ENCODE results near the gene MACROD2.

MACROD2 gene

DNA sequence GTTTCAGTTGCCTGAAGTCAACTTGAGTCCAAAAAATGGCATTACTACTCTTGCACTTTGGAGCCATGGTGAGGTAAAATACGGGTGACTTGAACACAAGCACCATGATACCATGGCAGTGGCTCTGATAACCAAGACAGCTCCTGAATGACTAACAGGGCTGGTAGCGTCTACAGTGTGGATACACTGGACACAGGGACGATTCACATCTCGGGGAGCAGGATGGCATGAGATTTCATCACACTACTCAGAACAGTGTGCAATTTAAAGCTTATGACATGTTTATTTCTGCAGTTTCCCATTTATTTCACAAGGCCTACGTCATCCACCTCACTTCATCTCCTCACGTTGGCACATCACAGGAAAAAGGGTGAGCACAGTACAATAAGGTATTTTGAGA is 1627.1 kb downstream of the MACROD2 start:
- in situ Hi-C loops (cut with MboI; ENCODE audit: low sequenced_read_pairs) = no loop called here

DNA sequence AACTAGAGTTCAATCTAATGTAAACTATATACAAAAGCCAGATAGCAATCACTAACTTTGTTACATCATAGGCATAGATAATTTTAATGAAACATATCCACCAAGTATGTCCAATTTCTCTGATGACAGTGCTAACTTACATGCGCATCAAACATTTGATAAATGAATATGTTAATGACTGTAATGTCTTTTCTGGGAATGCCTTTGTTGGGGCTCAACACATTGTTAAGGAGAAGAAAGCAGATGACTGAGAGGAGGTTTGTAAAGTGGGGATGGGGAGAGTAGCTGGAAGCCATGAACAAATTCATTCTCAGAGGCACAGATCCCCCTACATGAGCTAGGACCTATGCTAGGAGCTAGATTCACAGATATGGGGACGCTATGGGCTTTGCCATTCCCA is 1627.9 kb downstream of the MACROD2 start:
- in situ Hi-C loops (cut with MboI; ENCODE audit: low sequenced_read_pairs) = no loop called here

DNA sequence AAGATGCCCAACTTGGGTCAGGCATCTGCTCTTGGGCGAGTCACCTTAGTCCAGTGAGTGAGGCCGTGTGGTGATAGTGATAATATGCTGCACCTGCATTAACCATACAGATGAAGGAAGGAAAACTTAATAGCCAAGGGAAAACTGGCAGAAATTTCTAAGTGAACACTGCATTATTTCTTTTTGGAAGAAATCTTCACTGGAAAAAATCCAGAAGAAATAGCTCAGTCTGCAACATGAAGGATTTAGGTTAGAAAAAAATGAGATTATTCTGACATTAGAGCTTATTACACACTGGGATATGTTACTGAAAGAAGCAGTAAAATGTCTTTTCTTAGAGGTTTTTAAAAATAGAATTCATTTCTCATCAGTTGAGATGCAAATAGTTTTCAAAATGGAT is 1630.7 kb downstream of the MACROD2 start:
- in situ Hi-C loops (cut with MboI; ENCODE audit: low sequenced_read_pairs) = no loop called here

DNA sequence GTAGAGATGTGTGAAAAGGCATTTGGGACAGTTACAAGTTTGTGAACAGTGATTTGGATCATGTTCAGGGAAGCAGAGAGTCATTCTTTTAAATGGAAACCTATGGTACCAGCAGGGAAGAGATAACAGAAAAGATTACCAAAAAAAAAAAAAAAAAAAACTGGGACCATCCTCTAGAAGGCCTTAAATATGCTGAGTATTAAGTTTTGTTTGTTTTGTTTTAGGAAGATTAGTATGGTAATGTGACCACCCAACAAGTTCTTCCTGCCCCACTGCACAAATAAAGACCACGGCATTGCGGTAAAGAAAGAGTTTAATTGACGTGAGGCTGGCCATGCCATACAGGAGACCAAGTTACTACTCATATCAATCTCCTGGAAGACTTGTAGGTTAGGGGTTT is 1631.8 kb downstream of the MACROD2 start:
- in situ Hi-C loops (cut with MboI; ENCODE audit: low sequenced_read_pairs) = no loop called here

DNA sequence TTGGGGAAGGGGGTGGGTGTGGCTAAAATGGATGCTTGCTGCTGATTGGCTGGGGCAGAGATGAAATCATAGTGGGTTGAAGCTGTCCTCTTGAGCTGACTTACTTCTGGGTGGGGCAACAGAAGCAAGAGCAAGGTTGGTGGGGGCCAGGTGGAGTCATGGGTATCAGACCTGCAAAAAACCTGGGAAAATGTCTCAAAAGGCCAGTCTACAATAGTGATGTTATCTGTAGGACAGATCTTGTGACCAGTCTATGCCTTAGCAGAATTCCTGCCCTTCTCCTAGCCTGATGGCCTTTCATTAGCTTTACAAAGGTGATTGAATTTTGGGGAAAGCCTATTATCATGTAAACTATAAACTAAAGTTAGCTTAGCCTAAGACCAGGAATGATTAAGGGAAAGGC is 1632.2 kb downstream of the MACROD2 start:
- in situ Hi-C loops (cut with MboI; ENCODE audit: low sequenced_read_pairs) = no loop called here

DNA sequence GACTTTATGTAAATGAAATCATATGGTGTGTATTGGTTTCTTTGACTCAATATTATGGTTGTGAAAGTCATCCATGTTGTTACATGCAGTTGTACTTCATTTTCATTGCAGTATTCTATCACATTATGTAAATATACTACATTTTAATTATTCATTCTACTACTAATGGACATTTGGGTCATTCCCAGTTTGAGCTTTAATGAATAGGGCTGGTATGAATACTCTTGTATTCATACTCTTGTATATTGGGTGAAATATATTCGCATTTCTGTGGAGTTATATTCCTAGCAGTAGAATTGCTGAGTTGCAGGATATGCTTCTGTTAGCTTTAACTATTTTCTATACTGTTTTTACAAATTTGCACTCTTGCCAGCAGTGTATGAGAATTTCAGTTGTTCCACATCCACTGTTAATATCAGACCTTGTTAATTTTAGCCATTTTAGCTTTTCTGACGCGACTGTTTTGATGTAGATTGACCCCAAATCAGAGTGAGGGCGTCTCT is 1633.6 kb downstream of the MACROD2 start:
- in situ Hi-C loops (cut with MboI; ENCODE audit: low sequenced_read_pairs) = no loop called here

DNA sequence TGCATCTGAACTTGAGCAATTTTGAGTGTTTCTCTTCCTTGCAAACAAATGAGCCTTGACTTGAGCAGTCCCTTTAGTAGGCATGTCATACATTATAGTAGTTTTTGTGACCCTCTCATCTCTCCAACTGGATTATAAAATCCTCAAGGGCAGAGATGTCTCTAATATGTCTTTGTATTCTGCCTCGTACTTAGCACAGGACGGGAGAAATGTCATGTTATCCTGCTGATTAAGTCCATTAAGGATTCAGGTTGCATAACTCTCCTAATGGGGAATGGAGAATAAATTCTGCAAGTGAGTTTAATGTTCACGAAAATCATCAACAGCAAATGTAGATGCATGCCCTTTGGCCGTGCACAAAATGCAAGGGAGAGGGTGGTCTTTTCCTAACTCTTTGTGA is 1635.0 kb downstream of the MACROD2 start:
- in situ Hi-C loops (cut with MboI; ENCODE audit: low sequenced_read_pairs) = no loop called here

DNA sequence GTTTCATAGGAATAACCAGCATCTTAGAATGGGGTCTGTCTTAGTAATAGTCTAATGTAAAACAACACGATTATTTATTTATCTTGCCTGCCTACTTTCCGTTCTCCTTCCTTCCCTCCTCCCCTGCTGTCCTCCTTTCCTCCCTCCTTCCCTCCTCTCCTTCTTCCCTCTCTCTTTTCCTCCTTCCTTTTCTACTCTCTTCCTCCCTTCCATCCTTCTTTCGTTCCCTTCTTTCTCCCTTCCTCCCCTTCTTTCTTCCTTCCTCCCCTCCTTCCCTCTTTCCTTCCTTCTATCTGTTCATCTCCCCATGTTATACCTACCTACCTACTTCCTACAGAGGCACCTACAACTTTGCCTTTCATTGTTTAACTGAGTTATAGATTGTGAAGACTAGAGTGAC is 1637.4 kb downstream of the MACROD2 start:
- in situ Hi-C loops (cut with MboI; ENCODE audit: low sequenced_read_pairs) = no loop called here

DNA sequence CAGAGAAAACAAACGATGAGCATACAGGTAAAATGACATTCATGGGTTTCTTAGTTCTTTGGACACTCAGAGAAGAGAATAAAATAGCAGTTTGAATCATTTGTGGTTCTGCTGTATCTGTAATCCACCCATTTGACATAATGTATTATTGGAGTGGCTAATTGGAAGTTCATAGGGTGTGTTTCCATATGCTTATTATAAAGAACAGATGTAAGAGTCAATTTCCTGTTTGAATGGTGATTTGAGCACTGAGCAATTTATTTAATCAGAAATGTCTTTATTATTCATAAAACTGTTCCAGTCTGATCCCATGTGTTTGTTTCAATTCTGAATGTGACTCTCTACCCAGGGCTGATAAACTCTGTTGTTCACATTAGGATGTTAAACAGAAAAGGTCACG is 1638.8 kb downstream of the MACROD2 start:
- in situ Hi-C loops (cut with MboI; ENCODE audit: low sequenced_read_pairs) = no loop called here

DNA sequence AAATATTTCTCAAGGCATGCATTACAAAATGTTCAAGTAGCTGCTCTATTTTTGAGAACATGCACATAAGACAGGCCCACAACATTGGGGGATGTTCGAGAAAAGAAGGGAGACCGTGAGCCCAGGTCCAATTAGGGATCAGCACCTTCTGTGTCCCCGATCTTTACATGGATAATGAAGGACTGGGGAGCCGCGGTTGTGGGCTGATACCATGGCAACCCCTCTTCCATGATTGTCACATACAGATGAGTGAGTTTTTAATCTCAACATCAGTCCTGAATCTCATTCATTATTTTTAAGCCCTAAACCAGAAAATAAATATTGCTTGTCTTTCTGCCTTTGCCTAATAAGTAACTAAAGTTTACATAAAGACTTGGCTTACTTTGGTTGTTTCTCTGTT is 1642.2 kb downstream of the MACROD2 start:
- in situ Hi-C loops (cut with MboI; ENCODE audit: low sequenced_read_pairs) = no loop called here

DNA sequence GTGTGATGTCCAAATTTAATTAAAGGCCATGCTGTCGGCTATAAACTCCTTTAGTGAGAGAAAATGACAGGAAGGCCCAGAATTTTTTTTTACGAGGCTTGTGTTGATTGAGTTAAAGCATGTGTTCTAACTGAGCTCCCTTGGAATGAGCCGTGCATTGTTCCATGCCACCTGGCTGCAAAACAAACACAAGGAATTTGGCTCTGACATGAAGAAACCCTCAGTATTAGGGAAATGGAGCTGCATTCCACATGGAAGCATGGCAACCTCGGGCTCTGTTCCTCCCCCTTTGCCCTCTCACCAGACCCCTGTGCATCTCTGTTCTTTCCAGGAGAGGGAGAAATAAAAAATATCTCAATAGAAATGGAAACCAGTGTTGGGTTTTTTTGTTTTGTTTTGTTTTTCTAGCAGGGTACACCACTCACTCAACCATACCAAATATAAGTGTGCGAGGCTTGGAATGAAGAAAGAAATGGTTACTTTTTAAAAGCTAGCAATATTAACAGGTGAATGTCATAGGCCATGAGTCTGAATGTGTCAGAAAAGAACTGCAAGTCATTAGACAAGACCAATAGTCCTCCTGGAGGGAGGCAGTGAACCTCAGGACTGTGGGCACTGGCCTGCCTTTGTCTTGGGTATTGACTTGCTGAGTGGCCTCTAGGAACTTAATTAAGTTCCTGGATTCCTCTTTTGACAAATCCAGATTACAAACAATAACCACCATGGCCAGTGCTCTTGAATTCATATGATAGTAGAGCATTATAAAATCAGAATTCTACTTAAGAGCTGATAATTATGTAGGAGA is 1642.8 kb downstream of the MACROD2 start:
- in situ Hi-C loops (cut with MboI; ENCODE audit: low sequenced_read_pairs) = no loop called here

DNA sequence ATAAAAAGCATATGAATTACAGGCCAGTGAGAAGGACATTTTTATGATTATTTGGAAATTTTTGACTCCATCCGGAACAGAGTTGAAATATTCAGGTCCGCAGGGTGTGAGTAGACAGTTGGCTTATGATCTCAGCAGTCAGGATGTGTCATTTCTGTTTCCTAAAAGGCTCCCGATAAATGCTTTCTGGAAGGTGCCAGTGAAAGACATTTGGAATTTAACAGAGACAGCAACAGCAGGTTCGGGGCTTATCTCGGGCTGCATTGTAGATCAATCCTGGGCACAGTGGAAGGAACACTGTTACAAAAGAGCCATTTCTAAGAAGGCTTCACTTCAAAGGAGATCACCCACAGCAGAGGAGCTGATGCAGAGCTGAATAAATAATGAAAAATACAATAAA is 1643.5 kb downstream of the MACROD2 start:
- in situ Hi-C loops (cut with MboI; ENCODE audit: low sequenced_read_pairs) = no loop called here

DNA sequence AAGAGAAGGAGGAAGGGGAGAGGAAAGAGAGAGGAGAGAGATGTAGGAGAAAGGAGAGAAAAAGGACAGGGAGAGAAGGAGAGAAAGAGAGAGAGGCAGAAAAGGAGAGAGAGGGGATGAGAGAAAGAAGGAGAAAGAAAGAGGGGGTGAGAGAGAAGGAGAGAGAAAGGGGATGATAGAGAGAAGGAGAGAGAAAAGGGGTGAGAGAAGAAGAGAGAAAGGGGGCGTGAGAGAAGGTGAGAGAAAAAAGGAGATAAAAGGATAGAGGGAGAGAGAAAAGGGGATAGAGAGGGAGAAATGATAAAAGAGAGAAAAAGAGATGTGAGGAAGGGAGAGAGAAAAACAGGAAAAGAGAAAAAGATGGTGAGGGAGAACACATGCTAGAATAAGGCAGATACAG is 1644.5 kb downstream of the MACROD2 start:
- in situ Hi-C loops (cut with MboI; ENCODE audit: low sequenced_read_pairs) = no loop called here

DNA sequence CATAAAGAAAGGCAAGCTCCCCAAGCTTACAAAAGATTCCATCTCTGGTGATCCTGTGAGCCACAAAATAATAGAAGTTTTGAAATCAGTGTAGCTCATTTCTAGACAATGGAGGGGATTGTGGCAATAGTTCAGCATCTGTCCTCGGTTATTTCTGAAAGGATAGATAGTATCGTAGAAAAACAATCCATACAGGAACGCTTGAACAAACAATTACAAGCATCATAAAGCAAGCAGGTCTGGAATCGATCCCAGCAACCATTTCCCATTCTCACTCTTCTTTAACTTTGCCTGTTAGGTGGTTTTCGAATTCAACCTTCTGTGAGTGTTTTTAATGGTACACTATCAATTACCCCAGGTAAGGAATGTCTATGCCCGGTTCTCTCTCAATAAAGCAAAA is 1646.8 kb downstream of the MACROD2 start:
- in situ Hi-C loops (cut with MboI; ENCODE audit: low sequenced_read_pairs) = no loop called here

DNA sequence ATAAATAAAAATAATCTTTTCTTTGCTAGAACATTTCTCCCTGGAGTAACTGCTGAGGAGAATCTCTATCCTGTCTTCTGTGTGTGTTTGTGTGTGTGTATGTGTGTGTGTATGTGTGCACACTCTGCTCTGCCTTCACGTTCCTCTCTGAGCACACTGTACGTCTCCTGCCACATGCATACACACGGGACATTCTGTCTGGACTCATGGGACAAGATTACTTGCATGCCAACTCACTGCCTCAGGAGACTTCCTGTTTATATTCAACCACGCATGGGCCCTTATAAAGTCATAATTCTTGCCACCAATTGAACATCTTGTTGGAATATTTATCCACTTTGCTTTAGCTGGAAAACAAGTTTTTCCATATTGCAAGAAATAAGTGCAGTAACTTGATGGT is 1647.4 kb downstream of the MACROD2 start:
- in situ Hi-C loops (cut with MboI; ENCODE audit: low sequenced_read_pairs) = no loop called here

DNA sequence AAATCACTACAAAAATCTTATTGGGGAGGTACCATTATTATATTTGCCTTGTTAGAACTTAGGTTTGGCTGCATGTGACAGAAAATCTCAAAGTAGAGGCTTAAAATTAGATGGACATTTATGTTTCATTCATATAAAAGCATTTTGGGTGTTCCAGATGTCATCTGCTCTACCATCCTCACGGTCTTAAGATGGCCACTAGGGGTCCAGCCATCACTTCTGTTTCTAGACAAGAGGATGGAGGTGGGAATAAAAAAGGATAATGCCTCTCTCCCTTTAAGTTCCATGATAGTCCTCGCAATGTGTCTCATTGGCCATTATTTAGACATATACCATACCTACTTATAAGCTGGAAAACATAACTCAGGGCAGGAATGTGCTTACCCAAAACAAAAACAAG is 1648.4 kb downstream of the MACROD2 start:
- in situ Hi-C loops (cut with MboI; ENCODE audit: low sequenced_read_pairs) = no loop called here

DNA sequence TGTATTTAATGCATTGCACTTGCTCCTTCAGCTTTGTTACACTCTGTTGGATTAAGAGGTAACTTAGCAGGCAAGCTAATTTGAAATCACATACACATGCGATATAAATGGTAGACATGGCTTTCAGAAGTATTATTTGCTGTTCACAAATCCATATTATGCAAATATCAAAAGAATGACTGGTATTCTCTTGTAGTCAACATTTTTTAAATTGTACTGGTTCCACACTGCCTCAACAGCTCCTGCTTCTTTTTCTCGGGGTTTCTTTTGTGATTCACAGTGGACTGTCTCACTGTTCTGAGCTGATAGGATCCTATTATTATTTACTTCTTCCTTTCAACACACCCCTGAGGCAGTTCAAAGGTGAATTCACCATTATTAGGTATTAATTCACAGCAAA is 1650.5 kb downstream of the MACROD2 start:
- in situ Hi-C loops (cut with MboI; ENCODE audit: low sequenced_read_pairs) = no loop called here

DNA sequence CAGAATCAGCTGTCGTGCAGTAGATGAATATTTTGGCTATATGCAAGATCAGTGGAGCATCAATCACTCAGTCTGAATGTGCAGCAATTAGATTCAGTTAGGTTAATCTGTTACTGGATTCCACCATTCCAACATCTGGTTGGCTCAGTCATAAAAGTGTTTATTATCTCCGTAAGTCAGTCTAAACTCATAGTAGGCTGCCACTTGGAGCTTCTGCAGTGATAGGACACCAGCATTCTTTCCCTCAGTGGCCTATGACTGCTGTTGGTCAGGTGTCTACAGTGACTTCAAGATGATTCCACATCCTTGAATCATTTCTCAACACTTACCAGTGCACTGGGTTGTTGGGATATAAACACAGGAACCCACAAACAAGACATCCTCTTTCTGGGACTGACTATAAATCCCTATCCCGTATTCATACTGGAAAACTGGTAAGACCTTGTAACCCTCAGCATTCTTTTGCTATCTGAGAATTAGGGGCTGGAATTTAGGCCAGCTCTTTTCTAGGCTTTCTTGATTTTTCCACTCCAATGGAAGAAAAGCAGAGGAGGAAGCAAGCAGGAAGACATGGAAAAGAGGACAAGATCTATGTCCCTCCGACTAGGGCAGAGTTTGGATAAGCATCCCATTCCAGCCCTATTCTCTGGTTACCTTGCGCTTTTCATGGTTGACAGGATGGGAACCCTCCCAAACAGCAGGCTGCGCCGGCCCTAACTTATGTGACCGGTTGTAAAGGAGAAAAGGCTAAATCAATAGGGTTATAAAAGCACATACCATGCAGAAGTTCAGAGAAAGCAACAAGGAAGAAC is 1658.3 kb downstream of the MACROD2 start:
- in situ Hi-C loops (cut with MboI; ENCODE audit: low sequenced_read_pairs) = no loop called here

DNA sequence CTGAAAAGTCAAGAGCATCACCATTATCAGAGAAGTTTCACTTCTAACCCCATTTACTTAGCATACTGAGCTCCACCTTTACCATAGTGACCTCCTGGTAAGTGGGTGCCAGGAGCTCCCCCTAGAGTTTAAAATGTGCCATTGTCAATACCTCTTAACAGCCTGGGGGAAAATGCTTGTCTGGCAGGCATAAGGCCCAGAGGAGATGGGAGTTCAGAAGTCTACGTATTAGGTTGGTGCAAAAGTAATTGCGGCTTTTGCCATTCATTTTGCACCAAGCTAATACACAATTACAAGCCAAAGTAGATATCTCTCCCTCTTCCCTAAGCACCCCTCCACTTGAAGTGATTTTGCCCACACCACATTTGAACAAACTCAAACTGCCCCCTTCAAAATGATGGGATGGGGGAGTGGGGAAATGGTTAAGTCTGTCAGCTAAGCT is 1658.9 kb downstream of the MACROD2 start:
- in situ Hi-C loops (cut with MboI; ENCODE audit: low sequenced_read_pairs) = no loop called here

DNA sequence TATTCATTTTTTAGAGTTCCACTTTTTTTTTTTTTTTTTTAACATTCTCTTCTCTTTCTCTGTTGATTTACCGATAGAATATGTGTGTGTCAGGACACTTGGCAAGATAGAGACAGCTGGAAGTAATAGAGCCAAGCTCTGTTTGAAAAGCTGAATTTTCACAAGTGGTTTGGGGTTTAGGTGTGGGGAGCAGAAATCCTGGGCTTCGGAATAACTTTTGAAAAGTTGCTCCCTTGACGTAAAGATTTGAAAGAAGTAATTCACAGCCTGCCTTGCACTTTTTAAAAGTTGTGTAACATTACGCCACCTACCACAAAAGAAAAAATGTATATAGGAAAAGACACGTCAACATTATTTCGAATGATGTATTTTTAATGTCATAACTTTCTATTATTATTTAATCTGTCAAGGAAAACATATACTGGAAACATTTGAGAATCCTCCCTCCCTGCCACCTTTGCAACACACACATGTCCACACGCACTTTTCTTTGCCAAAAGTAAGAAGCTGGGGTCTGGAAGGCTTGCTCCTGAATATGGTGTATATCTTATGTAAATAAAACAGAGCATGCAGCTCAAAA is 1660.1 kb downstream of the MACROD2 start:
- in situ Hi-C loops (cut with MboI; ENCODE audit: low sequenced_read_pairs) = no loop called here

DNA sequence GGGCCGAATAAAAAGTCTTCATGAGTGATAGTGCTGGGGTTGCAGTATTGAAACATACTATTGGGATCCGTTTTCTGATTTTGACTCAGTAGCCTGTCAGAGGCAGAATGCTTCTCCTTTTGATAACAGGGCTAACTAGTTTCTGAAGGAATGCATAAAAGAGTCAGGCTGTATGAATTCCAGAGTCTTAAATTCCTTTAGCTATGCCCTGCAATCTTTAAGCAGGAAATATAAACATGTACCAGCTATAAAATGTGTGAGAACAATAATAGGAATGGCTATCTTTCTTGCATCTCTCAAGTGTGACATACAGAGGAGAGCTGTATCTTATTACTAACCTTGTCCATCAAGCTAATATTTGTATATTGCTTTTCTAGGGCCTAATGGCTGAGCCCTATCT is 1660.8 kb downstream of the MACROD2 start:
- in situ Hi-C loops (cut with MboI; ENCODE audit: low sequenced_read_pairs) = no loop called here

DNA sequence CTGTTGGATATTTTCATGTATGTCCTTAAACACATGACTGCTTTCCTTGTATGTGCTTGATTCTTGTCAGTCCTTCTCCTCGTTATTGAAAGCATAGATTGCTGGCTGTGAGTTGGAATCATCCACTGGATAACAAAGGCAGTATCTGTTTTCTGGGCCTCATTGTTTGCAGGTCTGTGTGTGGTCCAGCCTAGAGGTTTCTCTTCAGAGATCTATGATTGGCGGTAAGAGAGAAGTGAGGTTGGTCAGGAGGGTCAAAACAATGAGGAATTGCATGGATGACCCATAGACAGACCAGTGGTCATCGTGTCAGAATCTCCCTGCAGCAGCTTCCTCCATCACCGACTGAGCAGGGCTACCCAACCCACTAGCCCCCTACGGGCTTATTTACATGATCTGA is 1663.0 kb downstream of the MACROD2 start:
- in situ Hi-C loops (cut with MboI; ENCODE audit: low sequenced_read_pairs) = no loop called here
